GM19467 (cell line): ENCODE measurements around the gene SIVA1.
"Not testable (repeated sequence)": the region's sequence is repeated elsewhere in the genome, so short reads cannot be mapped to it uniquely, and the experiment has no call there.

ENCODE experiments used
- ATAC-seq: cut with Tn5 transposase; IDR thresholded peaks from one replicate; pipeline ENCODE4 v1.9.1; 2021; ENCODE audit warnings: mild to moderate bottlenecking, moderate library complexity; ENCODE audit not compliant: unreplicated experiment

Gene SIVA1

GRCh38 chr14:104750056-104750752 is 2.7 kb upstream of the SIVA1 start:
- no peak for ATAC-seq

- not testable (repeated sequence) for ATAC-seq
These were observed 2.2 kb upstream of the SIVA1 start for GRCh38 chr14:104750753-104751057.

GRCh38 chr14:104751539-104752422 is 1.2 kb upstream of the SIVA1 start:
- ATAC-seq, result no peak

- ATAC-seq, result peak; percentile 3
These were observed 568 bp upstream of the SIVA1 start for GRCh38 chr14:104752423-104752734.

- ATAC-seq, result no peak
These were observed 723 bp downstream of the SIVA1 start for GRCh38 chr14:104753528-104754212.

GRCh38 chr14:104754213-104754851 is 1.4 kb downstream of the SIVA1 start:
- ATAC-seq, result no peak

GRCh38 chr14:104755621-104756020 is 2.7 kb downstream of the SIVA1 start:
- no peak for ATAC-seq

- ATAC-seq, result no peak
These were observed 3.7 kb downstream of the SIVA1 start for GRCh38 chr14:104756477-104757237.

GRCh38 chr14:104757238-104757585 is 4.3 kb downstream of the SIVA1 start:
- ATAC-seq, result no peak

- no peak for ATAC-seq
These were observed 4.9 kb downstream of the SIVA1 start for GRCh38 chr14:104757681-104758392.

GRCh38 chr14:104758981-104759969 is 6.3 kb downstream of the SIVA1 start:
- ATAC-seq, result no peak

- ATAC-seq, result no peak
These were observed 12.6 kb downstream of the SIVA1 start for GRCh38 chr14:104765517-104765916.

GRCh38 chr14:104766256-104766862 is 13.4 kb downstream of the SIVA1 start:
- no peak for ATAC-seq

GRCh38 chr14:104766863-104767633 is 14.1 kb downstream of the SIVA1 start:
- ATAC-seq, result no peak

GRCh38 chr14:104767634-104767918 is 14.6 kb downstream of the SIVA1 start:
- ATAC-seq, result no peak

GRCh38 chr14:104768437-104769323 is 15.7 kb downstream of the SIVA1 start:
- ATAC-seq, result peak; percentile 79
